Stimulated activated CD8-positive, alpha-beta memory T cell treated with anti-CD3 and anti-CD28 coated beads, Interleukin-7, amount 100 ng/mL, for 24 hours (primary cell): ENCODE data around the gene SPZ1.
"Not testable (repeated sequence)": the region's sequence is repeated elsewhere in the genome, so short reads cannot be mapped to it uniquely, and the experiment has no call there.

ENCODE experiments used
- DNase-seq: peaks from one replicate; pipeline ENCODE4 v3.0.0-alpha.2; 2020; ENCODE audit warnings: low read depth

SPZ1 gene, protein sequence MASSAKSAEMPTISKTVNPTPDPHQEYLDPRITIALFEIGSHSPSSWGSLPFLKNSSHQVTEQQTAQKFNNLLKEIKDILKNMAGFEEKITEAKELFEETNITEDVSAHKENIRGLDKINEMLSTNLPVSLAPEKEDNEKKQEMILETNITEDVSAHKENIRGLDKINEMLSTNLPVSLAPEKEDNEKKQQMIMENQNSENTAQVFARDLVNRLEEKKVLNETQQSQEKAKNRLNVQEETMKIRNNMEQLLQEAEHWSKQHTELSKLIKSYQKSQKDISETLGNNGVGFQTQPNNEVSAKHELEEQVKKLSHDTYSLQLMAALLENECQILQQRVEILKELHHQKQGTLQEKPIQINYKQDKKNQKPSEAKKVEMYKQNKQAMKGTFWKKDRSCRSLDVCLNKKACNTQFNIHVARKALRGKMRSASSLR

GRCh38 chr5:80319702-80320101 is at the start of gene SPZ1:
Gene SPZ1, plus strand, starts transcription at chr5:80320002. Its CDS starts 214 bp downstream, at chr5:80320216.
- no peak for DNase-seq

- DNase-seq: not testable (repeated sequence)
Measured at GRCh38 chr5:80270543-80270942, 49.3 kb upstream of the SPZ1 start.

GRCh38 chr5:80275347-80275746 is 44.5 kb upstream of the SPZ1 start:
- no peak for DNase-seq

DNA sequence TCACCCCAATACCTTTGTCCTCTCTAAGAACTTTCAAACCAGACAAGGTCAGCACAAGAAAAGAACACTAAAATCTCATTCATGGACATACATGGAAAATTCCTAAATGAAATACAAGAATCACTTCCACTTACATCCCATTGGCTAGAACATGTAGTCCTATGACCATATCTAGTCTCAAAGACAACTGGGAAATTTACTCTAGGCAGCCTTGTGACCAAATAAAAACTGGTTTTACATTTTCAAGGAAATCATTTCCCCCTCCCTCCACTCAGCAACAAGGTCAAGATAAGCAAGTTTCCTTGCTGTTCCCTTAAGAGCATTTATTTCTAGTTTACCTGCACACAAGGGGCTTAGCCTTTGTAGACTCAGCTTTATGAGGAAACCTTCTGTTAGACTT is 43.6 kb upstream of the SPZ1 start:
- DNase-seq: no peak

GRCh38 chr5:80277191-80277590 is 42.6 kb upstream of the SPZ1 start:
- DNase-seq: no peak

DNA sequence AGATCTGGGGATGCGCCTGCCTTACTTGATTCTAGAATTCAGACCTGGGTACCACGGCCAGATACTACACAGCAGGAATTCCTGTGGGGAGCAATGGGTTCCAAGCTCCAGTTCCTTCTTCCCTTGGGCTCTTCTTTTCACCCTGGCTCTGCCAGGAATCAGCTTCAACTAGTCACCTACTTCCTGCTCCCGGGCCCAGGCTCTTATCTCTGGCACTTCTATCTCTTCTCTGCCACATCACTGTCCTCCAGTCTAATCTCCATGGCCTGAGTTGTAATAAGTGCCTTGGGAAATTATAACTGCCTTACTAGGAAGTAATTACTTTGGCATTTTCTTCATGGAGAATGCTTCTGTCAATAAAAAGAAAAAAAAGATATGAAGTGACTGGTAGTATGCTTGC is 37.7 kb upstream of the SPZ1 start:
- no peak for DNase-seq

GRCh38 chr5:80283360-80283759 is 36.4 kb upstream of the SPZ1 start:
- no peak for DNase-seq

DNA sequence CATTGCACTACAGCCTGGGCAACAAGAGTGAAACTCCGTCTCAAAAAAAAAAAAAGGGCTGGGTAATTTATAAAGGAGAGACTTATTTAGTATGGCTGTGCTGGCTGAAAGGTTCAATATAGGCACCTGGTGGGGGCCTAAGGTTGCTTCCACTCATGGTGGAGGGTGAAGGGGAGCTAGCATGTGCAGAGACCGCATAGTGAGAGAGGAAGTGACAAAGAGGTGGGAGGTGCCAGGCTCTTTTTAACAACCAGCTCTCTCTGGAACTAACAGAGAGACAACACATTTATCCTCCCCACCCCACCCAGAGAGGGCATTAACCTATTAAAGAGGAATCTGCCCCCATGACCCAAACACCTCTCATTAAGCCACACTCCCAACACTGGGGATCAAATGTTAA is 35.1 kb upstream of the SPZ1 start:
- no peak for DNase-seq

DNA sequence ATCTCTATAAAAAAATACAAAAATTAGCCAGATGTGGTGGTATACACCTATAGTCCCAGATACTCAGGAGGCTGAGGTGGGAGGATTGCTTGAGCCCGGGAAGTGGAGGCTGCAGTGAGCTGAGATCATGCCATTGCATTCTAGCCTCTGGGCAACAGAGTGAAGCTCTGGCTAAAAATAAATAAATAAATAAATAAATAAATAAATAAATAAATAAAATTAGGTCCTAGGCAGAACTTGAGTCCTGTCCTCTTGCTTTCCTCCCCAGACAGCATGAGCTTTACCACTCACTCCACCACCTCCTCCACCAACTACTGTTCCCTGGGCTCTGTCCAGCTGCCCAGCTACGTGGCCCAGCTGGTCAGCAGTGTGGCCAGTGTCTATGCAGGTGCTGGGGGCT is 31.6 kb upstream of the SPZ1 start:
- DNase-seq: no peak

GRCh38 chr5:80289320-80289719 is 30.5 kb upstream of the SPZ1 start:
- no peak for DNase-seq

GRCh38 chr5:80291761-80292160 is 28.0 kb upstream of the SPZ1 start:
- no peak for DNase-seq

DNA sequence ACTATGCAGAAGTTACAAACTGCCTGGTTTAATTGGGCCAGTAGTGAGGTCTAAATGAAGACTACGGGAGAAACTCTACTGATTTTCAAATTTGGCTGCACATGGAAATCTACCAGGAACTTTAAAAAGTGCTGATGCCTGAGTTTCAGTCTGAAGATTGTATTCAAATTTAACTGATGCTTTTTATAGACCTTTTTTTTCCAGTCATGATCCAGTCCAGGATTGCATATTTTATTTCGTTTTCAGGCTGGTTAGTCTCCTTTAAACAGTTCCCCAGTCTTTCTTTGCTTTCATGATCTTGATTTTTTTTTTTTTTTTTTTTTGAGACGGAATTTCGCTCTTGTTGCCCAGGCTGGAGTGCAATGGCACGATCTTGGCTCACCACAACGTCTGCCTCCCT is 23.7 kb upstream of the SPZ1 start:
- no peak for DNase-seq

DNA sequence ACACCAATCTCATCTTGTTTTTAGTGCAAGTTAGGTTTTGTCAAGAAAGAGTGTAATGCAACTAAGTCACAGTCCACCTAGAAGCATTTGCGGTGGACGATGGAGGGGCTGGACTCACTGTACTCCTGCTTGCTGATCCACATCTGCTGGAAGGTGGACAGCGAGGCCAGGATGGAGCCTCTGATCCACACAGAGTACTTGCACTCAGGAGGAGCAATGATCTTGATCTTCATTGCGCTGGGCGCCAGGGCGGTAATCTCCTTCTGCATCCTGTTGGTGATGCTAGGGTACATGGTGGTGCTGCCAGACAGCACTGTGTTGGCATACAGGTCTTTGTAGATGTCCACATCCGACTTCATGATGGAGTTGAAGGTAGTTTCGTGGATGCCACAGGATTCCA is 20.2 kb upstream of the SPZ1 start:
- no peak for DNase-seq

- DNase-seq: no peak
Measured at GRCh38 chr5:80300125-80300524, 19.7 kb upstream of the SPZ1 start.

- DNase-seq: not testable (repeated sequence)
Measured at GRCh38 chr5:80300796-80301195, 19.0 kb upstream of the SPZ1 start.

GRCh38 chr5:80301342-80301741 is 18.5 kb upstream of the SPZ1 start:
- DNase-seq: not testable (repeated sequence)

GRCh38 chr5:80302636-80303035 is 17.2 kb upstream of the SPZ1 start:
- DNase-seq: no peak

DNA sequence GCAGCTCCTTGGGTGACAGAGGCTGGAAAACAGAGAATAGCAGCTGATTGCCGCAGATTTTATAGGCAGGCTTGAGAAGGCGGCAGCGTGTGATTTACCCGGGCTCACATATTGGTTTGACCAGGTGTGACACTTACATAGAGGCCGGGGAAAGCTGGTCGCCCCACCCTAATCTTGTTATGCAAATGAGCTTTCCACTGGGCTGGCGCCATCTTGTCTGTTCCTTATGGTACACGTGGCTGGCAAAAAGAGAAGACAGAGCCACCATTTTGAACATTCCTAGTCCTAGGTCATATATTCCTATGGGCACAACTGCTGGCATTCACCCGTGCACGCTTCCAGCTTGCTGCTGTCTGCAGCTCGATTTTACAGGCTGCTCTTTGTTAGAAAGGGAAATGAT is 11.3 kb upstream of the SPZ1 start:
- no peak for DNase-seq

DNA sequence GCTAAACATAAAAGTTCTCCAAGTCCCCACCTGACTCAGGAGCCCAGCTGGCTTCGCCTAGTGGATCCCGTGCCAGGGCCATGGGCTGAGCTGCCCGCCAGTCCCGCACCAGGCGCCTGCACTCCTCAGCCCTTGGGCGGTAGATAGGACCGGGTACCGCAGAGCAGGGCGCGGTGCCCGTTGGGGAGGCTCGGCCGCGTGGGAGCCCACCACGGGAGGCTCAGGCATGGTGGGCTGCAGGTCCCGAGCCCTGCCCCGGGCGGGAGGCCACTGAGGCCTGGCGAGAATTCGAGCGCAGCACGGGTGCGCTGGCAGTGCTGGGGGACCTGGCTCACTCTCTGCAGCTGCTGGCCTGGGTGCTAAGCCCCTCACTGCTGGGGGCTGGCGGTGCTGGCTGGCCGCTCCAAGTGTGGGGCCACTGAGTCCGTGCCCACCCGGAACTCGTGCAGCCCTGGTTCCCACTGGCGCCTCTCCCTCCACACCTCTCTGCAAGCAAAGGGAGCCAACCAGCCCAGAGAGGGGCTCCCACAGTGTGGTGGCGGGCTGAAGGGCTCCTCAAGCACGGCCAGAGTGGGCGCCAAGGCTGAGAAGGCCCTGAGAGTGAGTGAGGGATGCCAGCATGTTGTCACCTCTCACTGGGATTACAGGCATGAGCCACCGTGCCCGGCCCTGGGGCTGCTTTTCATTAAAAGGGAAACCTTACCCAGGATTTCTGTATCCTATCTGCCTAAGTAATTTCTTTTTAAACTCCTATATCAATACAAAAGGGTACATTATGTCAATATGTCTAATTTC is 9.7 kb upstream of the SPZ1 start:
- DNase-seq: no peak

DNA sequence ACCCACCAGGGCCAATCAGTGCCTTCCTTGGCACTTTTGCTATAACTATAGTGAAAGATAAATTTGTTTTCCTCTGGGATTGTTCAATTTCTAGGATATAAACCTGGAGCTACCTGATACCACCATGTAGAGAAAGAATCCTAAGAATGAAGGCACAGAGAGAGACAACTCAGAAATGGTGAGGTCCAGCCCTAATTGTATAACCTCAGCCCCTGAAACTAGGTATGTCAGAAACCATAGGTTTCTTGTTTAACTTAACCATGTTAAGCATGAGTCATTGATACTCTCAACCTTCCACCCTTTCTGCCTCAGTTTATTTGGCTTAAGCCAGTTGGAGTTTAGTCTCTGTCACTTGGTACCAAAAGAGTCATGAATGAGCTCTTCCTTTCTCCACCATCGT is 4.6 kb upstream of the SPZ1 start:
- DNase-seq: no peak

DNA sequence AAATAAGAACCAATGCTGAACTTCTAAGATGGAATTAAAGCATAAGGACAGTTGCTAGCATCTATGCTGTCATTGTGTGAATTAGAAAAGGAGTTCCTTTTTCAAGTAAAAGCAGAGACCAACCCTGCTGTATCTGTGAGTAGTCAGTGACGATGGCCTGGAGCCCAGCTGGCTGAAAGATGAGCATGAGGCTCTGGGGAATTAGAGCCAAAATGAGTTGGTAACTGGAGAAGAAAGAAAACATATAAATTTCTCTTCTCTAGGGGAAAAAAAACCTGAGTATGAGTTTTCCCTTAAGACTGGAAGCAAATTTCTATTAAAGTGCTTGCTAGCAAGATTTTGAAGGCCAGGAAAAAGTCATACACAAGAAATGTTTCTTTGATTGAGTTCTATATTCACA is 1.6 kb upstream of the SPZ1 start:
- DNase-seq: no peak

- no peak for DNase-seq
Measured at GRCh38 chr5:80324912-80325311, 5.1 kb downstream of the SPZ1 start.

- DNase-seq: no peak
Measured at GRCh38 chr5:80326468-80326867, 6.7 kb downstream of the SPZ1 start.
